SW 1271 (cell line): ENCODE data around the gene ZNF280D.

Experiments
- DNase-seq, 2 experiments: peaks; one replicate each; lab custom pipeline; 2025; lab: John Stamatoyannopoulos, UW

ZNF280D gene

GRCh38 chr15:56640127-56640526, 93.2 kb downstream of the ZNF280D start:
- no peak for DNase-seq

DNA sequence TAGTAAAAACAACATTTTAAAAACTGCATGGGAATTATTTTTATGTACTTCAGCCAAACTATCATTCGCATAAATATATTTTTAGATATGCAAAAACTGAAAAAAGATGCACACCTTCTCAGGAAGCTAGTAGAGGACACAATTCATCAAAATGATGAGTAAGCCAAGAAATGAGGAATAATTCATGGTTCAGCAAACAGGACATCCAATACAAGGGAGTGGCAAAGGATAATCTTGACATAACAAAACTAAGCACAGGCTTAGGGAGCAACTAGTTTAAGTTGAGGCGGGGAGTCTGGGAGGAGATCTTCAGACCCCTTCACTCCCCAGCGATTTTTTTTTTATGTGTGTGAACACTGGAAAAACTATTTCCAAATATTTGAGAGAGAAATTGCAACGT, 93.7 kb downstream of the ZNF280D start:
- no peak for DNase-seq

- DNase-seq, result no peak
These were observed 101.5 kb downstream of the ZNF280D start for GRCh38 chr15:56631765-56632164.

GRCh38 chr15:56628893-56629532, 104.3 kb downstream of the ZNF280D start:
- DNase-seq, result no peak

- DNase-seq, result no peak
These were observed 113.4 kb downstream of the ZNF280D start for GRCh38 chr15:56619887-56620286.

GRCh38 chr15:56617628-56618027, 115.7 kb downstream of the ZNF280D start:
- DNase-seq, result no peak

GRCh38 chr15:56616551-56616950, 116.8 kb downstream of the ZNF280D start:
- no peak for DNase-seq

DNA sequence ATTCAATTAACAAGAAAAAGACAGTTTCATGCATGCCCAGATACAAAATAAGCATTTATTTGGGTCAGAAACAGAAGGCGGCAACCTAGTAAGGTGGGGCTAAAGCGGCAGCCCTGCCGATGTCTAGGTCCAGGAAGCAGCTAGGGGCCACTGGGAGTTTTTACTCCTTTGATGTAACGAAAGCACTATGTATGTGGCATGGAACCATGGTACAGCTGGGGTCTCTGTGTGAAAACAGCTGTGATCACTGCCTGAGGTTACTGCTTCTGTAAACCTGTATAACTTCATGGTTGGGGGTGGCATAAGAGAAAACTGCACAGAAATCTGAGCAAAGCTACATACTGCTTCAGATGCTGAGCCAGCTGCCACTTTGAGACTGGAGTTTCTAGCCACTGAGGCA, 119.5 kb downstream of the ZNF280D start:
- no peak for DNase-seq

DNA sequence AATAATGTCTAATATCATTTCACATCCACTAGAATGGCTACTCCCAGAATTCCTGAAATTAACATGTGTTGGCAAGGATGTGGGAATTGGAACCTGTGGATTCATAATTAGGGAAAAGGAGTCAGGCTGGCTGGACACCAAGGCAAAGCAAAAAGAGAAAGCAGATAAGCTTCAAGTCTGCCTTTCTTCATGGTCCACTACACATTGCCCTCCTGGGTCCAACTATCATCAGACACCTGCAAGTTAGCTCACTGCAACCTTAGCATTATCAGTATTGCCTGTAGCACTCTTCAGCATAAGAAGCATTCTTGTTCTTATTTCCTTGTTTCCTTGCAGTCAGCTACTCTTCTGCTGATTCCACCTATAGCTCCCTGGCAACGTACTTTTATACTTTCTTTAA, 124.3 kb downstream of the ZNF280D start:
- no peak for DNase-seq

DNA sequence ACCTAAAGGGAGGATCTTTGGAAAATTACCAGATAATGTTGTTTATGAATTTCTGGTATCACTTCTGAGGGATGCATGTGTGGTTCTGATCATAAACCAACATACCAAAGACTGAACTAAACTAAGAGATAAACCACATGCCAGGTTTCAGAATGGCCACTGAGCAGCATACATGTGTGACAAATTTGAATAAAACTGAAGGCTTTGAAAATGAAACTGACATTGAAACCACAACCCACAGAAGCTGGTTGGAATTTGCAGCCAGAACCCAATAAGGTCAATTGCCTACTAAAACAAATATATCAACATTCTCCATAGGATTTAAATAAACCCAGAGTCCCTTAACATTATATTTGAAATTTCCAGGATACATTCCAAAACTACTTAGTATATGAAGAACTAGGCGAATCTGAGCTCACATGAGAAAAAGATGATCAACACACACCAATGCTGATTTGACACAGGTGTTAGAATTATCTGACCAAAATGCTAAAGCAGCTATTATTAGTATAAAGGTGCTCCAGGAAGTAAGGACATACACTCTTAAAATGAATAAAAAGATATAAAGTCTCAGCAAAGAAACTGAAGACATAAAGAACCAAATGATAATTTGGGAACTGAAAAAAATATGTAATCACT, 125.0 kb downstream of the ZNF280D start:
- no peak for DNase-seq

DNA sequence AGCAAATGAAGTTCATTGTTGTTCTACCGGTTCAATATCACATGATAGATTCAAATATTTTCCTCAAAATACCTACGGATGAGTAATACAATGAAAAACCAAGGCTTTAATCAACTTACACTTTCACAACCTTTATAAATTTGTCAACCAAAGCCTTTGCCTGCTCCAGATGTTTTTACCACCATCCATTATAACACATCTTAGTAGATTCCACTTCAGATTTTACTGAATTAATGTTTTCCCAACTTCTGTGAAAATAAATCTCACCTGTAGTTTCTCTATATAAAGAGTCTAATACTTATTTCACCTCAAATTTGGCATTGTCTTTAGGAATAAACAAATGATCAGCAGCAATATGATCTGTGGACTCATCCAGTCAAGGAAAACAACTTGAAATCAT, 131.1 kb downstream of the ZNF280D start:
- DNase-seq, result peak in 1 of 2 experiments; percentile 14

DNA sequence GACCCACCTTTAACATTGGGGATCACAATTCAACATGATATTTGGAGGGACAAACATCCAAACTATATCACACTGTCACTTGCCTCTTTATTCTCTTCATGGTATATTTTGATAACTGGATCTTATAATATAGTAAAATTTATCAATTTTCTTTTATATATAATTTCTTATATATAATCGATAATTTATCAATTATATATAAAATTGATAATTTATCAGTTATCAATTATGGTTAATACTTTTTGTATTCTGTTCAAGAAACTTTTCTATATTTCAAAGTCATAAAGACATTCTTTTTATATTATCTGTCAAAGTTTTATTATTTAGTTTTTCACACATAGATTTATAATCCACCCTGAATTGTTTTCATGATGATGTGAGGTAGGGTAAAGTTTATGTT, 132.9 kb downstream of the ZNF280D start:
- DNase-seq, result no peak

DNA sequence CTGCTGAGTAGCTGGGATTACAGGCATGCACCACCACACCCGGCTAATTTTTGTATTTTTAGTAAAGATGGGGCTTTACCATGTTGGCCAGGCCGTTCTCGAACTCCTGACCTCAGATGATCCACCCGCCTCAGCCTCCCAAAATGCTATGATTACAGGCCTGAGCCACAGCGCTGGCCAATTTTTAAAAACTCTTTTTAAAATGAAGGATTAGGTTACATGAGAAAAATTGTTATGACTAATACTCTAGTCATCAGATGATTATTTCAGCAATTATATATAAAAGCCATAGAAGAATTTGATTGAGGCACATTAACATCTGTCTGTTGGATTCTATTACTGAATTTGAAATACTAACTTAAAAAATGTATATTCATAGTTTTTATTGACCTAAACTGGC, 134.3 kb downstream of the ZNF280D start:
- peak in 1 of 2 experiments; percentile 27 for DNase-seq

DNA sequence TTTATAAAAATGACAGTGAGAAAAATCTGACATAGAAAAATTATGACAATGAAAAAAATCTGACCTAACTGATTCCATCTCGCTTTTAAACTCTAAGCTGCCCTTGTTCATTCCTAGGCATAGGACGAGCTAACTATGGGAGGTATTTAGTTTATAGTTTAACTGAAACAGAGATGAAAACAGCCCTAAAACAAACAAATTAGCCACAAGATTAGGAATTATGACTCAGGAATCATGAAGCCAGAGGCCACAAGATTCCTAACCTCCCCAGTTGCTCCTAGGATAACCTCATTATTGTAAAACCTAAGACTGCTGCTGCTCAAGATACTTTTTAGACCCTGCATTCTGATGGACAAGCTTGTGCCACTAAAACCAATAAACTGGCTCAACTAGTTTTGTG, 145.6 kb downstream of the ZNF280D start:
- DNase-seq, result no peak

DNA sequence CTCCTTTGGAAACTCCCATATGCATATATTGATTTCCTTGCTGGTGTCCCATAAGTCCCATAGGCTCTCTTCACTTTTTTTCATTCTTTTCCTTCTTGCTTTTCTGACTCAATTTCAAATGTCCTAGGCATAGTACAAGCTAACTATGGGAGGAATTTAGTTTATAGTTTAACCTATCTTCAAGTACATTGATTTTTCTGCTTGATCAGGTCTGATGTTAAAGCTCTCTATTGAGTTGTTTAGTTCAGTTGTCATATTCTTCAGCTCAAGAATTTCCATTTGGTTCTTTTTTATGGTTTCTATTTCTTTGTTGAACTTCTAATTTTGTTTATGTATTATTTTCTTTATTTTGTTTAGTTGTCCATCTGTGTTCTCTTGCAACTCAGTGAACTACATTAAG, 147.1 kb downstream of the ZNF280D start:
- DNase-seq, result no peak

GRCh38 chr15:56582785-56583184, 150.5 kb downstream of the ZNF280D start:
- DNase-seq, result no peak
